ENCODE measurements around the gene SLC27A4.

Gene SLC27A4

DNA sequence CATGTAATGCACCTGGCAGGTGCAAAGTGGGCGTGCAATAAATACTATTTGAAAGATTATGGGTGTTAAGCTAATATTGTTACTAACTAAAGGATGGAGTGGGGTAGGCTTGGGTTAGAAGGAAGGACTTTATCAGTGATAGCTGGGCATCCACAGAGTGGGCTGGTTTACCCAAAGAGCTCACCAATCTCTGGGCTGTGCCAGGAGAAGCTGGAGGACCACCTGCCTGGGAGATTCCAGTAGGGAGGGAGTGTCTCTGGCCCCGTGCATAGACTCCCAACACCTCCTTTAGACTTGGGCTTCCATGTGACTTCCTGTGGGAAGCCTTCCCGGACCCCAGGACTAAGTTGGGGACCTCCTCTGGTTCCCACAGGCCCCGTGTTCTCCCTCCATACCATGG, 25.2 kb downstream of the SLC27A4 start:
- no peak for DNase-seq (ENCODE audit: low read depth)

DNA sequence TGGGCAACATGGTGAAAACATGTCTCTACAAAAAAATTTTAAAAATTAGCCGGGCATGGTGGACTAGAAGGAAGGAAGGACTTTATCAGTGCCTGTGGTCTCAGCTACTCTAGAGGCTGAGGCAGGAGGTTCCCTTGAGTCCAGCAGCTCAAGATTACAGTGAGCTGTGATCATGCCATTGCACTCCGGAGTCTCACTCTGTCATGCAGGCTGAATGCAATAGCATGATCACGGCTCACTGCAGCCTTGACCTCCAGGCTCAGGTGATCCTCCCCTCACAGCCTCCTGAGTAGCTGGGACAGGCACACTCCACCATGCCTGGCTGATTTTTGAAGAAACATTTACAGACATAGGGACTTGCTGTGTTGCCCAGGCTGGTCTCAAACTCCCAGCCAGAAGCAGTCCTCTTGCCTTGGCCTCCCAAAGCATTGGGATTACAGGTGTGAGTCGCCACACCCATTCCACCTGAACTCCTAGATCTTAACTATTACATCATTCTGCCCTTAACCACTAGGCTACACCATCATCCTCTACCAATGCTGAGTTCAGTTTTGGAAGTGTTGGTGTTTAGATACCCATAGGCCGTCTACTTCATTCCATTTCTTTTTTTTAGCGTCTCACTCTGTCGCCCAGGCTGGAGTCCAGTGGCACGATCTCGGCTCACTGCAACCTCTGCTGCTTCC, 28.8 kb downstream of the SLC27A4 start:
- DNase-seq (ENCODE audit: low read depth) = no peak

DNA sequence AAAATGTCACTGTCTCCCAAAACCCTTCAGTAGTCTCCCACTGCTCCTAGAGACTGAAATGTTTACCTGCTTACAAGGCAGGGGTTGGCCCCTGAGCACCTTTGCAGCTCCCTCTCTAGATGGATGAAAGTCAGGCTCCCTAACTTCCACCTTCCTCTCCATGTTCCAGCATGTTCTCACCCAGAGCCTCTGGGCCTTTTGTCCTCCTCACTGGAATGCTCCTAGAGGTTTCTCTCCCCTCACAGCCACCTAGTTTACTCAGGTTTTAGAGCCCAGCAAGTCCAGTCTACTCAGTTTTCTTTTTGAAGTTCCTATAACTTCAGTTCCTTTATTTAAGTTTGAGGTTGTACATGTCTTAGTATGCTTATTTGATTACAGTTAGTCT, 30.0 kb downstream of the SLC27A4 start:
- DNase-seq (ENCODE audit: low read depth) = no peak

DNA sequence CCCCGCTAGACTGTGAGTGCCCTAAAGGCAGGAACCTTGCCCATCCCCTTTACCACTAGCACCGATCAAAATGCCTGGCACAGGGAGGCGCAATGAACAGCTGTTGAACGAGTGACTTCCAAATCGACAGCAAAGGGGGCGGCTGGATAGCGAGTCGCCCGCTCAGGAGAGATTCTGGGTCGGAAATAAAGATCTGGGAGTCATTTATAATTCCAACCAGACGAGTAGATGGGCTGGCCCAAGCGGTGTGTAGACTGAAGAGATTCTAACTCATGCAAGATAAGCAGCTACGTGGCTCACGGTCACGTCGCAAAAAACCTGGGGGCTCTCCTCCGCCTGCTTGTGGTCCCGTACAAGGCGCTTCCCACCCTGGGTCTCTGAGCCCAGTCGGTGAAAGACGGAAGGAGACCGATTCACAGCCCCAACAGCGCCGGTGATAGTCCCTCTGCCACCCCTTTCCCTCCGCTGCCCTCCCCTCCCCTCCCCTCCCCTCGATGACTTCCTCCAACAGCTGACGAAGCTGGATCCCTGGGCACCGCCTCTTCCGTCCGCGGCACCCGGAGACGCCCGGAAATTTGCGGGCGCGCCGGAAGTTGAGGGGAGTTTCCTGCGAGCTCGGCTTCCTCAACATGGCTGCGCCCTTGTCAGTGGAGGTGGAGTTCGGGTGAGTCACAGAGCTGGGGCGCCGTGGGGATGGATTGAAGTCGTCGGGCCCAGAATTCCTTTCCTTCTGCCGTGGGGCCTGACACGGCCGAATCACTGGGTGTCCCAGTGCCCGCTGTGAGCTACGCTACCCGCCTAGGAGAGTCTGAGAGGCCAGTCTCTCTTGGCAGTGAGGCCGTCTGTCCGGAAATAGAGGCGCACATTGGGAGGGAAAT, 30.7 kb downstream of the SLC27A4 start, which contains the start of gene URM1:
URM1 (plus strand) TSS at position 623 of the 878 bp plus-strand sequence; CDS start at position 630, 7 bp downstream.
- peak; percentile 95 for DNase-seq (ENCODE audit: low read depth)

DNA sequence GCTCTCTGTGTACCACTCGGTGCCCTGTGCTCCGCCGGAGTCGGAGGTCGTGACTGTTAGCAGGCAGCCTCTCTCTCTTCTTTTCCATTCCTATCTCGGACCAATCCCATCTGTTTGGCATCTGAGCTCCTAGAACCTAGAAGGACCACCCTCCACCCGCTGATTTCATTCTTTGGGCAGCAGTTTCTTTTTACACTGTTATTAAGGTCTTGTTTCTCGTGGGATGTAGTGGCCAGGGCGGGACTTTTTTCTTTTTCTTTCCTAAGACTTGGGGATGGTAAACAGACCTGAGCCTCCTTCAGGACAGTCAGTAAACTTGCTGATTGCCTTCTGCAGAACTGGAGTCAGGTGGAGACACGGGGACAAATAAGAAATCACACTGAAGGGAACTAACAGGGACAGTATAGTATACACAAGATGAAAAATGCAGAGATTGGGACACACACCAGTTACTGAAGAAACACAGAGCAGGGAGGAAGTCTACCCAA, 31.3 kb downstream of the SLC27A4 start:
- no peak for DNase-seq (ENCODE audit: low read depth)

DNA sequence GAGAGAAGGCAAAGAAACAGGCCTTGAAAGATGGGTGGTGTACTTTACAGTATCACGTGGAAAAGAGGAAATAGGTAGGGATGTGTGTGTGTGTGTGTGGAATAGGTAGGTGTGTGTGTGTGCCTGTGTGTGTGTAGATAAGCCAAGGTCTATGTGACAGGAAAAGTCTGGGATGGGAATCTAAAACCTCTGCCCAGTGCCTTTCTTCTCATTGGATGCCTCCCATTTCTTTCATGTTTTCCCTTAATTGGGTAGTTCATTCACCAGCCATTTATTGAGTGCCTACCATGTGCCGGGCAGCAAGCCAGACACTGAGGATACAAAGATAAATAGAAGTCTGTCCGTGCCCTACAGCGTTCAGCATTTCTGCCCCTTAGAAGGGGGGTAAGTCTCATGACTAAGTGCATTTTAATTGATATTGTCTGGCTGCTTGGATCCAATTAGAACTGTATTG, 31.9 kb downstream of the SLC27A4 start:
- no peak for DNase-seq (ENCODE audit: low read depth)

DNA sequence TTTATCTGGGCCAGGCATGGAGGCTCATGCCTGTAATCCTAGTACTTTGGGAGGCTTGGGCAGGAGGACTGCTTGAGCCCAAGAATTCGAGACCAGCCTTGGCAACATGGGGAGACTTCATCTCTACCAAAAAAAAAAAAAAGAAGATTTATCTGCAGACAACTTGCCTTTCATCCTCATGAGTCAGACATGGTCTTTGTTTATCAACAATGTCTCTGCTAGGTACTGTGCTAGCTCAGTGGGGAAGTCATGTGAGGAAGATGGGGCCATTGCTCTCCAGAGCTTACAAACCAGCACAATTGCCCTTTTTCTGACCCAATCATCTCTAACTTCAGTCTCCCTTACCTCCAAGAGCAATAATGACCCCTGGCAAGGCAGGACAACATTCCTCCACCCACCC, 32.5 kb downstream of the SLC27A4 start:
- no peak for DNase-seq (ENCODE audit: low read depth)

DNA sequence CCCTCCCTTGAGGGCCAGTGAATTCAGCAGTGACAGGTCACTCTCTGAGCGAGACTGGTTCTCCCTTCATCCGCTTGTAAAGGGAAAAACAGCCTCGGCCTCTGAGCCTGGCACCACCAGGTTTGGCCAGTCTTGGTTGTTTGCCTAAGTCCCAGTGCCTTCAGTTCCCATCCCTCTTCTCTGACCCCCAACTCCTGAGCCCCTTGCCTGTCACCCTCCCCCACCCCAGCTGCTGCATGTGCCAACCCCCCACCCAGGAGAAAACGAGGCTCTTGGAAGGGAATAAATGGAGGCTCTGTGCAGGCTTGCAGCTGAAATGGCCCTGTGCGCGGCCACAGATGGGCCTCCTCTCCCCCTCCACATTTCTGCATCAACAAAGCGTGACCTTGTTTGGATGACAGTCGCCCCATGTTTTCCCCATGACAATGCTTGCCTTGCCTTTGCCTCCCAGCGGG, 33.9 kb downstream of the SLC27A4 start:
- no peak for DNase-seq (ENCODE audit: low read depth)

DNA sequence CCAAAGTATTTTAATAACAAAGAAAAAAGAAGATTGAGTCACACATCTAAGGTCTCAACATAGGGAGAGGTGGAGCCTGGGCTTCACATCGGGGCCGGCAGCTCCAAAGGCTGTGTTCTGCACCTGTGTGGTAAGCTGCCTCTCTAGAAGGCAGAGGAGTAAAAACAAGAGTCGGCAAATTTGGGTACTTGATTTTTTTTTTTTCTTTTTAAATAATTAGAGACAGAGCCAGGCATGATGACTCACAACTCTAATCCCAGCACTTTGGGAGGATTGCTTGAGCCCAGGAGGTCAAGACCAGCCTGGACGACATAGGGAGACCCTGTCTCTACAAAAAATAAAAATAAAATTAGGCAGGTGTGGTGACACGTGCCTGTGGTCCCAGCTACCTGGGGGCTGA, 35.5 kb downstream of the SLC27A4 start:
- no peak for DNase-seq (ENCODE audit: low read depth)

DNA sequence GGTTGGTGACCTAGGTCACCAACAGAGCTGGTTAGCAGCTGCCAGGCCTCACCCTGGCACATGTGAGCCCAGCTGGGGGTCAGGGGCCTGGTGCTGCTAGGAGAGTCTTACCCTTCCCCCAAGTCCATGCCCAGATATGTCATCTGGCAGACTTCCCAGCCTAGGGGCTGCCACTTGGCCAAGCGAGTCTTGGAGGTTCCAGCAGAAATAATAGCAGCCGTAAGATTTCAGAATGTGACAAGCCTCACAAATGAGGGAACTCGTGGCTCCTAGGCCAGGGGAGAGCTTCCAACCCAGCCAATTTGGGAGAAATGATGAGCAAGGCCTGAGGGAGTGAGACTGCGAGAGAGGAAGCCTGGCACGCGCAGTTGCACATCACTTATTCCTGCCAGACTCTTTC, 41.9 kb downstream of the SLC27A4 start:
- no peak for DNase-seq (ENCODE audit: low read depth)

DNA sequence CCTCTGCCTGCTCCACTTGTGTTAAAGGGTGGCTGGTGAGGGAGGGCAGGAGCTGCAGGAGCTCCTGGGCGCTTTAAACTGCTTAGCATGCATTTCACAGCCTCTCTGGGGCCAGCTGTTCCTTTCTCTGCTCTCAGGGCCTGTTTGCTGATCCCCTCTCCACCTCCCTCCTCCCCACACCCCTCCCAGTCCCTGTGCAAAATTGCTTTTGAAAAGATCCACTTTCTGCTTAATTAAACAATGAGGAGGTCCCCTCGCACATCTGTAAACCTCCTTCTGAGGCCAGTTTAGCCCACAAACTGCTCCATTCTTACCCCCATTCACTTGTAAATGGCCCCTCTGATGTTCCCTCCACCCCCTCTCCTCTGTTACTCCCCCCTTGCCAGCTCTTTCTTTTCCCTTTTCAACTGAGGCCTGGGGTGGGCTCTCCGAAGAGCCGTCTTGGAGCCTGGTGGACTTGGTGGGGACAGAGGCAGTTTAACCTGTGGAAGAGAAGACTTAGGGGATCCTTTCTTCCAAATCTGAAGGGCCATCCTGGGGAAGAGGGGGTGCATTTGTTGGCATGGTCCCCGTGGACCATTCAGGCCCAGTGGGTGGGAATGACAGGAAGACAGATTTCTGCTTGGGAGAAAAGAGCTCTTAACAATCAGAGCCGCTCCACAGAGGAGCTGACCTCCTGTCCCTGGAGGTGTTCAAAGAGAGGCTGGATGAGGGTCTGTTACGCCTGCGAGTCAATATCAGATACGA, 42.9 kb downstream of the SLC27A4 start:
- DNase-seq (ENCODE audit: low read depth) = no peak

DNA sequence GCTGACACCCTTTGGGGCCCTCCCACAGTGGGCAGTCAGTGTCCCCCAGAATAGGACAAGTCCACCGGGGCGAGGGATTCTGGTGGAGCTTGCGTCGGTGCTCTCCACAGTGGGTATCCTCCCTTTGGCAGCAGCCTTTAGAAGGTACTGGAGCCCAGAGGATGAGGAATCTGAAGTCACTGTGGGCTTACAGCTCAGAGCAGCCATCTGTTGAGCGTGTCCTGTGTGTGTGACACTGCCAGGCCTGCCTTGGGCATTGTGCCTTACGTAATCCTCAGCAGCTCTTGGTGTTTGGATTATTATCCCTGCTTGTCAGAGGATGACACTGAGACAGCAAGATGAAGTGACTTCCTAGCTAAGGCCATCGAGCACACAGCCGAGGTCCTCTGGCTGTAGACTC, 43.5 kb downstream of the SLC27A4 start:
- no peak for DNase-seq (ENCODE audit: low read depth)

DNA sequence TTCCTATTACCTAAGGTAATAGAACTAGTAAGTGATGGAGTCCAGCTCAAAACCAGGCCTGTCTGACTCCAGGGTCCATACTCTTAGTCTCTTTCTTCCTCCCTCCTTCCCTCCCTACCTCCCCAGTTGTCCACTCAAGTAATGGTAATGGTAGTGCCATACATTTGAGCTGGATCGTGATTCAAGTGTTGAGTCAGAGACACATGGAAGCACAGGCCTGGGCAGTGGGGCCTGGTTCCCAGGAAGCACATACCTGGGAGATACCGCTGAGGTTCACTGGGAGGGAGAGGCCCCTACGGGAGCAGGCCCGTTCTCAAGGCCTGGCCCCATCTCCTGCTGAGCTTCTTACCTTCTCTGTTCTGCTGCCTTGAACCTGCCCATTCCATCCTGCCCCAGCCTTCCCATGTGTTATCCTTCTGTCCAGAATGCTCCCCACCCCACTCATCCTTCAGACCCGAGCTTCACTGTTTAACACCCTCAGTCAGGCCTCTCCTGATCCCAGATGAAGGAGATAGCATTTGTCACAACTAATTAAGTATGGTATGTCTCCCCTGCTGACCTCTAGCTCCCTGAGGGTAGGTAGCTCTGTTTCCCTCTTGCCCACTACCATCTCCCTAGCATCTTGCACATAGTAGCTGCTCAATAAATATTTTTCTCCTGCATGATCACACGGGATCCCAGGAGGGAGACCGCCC, 44.6 kb downstream of the SLC27A4 start:
- DNase-seq (ENCODE audit: low read depth) = no peak

DNA sequence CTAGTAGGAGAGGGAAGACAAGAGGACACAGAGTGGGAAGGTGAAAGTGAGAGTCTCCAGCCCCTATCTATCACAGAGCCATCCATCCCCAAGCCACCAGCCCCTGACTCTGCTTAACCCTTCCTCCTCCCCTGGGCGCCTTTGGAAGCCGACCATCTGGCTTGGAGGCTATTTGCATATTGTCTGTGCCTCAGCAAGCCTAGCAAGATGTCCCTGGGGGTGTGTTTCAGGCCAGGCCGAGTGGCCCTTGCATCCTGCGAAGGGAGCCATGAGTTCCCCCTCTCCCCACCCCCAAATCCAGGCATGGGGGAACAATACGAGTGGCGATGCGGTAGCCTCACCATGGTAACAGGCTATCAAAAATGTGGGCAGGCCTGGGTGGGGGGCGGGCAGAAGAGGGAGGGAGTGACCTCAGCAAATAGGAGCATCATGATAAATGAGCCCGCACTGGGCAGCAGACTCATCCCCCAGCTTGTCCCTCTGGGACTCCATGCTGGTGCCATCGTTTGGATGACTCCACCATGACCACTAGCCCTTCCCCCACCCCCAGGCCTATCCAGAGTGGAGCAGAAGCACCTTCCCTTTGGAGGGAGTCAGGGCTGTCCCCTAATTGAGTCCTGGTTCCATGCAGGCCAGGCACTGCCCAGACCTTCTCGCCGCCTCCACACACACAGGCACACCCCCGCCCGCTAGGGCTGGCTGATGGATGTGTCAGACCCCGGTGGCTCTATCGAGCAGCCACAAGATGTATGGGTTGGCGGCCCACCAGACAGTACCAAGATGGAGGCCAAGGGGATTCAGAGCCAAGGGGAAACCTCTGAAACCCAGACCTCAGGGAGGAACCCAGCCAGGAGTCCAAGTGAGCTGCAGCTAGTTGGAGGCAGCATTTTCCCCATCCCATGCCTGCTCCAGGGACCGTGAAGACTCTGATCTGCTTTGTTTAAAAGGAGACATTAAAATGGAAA, 45.5 kb downstream of the SLC27A4 start:
- no peak for DNase-seq (ENCODE audit: low read depth)

DNA sequence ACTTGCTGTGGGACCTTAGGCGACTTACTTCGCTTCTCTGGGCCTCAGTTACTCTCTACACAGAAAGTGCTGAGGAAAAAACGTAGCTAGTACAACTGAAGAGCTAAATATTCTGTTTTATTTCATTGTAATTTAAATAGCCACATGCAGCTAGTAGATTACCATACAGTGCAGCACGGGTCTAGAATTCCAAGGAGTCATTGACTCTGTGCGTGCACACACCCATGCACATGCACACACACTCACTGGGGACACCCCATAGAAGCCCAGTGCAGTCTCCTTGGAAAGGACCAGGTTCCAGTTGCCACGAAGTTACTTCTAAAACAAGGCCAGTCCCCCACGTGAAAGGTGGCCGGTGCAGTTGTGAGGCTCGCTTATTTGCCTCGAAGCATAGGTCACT, 47.8 kb downstream of the SLC27A4 start:
- DNase-seq (ENCODE audit: low read depth) = no peak

DNA sequence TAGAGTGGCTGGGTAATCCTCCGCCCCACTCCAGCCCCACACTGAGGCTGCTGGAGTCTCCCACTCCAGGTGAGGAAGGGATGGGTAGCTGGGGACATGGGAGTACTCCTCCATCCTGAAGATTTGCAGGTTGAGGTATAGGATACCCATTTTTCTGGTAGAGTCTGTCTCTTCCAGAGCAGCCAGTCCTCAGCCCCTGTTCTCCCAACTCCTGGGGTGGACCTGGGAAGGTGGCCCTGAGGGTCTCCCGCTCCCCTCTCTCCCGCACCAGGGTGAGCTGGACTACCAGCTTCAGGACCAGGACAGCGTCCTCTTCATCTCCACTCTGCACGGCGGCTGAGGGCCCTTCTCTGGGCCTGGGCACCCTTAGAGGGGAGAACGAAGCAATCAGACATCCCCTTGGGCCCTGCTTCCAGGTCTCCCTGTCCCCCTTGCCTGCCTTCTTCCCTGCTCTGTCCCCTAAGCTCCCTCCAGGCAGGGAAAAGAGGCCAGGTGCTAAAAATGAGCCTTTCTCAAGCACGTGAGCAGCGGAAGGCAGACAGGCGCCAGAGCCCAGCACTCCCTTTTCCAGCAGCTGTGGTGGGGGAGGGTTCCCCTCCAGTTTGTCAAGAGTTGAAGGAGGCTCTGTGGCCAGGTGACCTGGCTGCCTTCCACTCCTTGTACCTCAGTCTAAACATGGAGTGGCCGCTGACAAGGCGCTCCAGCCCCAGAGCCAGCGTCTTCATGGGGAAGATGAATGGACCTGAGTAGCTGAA, 49.2 kb downstream of the SLC27A4 start:
- no peak for DNase-seq (ENCODE audit: low read depth)

DNA sequence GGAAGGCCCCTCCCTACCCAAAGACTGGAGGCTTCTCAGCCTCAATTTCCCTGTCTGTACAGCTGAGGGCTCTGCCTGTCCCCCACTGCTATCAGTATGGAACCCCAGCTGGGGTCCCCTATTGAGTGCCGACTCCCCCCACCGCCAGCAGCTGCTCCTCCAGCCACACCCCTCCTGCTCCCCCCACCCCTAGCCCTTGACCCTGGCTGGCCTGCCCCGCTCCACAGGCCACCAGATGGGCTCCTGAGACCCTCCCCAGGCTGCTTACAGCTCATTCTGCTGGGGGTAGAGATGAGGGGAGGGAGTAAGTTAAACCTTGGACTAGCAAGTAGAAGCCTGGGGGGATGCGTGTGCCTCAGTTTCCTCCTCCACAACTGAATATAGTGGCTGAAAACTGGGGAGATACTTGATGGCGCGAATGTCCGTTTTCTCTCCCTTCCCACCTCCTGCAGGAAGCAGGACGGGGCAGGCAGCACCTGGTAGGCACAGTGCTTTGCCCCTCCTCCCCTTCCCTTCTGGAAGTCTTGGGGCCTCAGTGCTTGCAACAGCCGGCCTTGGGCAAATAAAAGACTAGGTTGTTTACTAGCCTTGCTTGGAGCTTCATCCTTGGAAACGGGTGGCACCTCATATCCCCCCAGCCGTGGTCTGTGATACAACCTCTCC, 50.0 kb downstream of the SLC27A4 start:
- no peak for DNase-seq (ENCODE audit: low read depth)

DNA sequence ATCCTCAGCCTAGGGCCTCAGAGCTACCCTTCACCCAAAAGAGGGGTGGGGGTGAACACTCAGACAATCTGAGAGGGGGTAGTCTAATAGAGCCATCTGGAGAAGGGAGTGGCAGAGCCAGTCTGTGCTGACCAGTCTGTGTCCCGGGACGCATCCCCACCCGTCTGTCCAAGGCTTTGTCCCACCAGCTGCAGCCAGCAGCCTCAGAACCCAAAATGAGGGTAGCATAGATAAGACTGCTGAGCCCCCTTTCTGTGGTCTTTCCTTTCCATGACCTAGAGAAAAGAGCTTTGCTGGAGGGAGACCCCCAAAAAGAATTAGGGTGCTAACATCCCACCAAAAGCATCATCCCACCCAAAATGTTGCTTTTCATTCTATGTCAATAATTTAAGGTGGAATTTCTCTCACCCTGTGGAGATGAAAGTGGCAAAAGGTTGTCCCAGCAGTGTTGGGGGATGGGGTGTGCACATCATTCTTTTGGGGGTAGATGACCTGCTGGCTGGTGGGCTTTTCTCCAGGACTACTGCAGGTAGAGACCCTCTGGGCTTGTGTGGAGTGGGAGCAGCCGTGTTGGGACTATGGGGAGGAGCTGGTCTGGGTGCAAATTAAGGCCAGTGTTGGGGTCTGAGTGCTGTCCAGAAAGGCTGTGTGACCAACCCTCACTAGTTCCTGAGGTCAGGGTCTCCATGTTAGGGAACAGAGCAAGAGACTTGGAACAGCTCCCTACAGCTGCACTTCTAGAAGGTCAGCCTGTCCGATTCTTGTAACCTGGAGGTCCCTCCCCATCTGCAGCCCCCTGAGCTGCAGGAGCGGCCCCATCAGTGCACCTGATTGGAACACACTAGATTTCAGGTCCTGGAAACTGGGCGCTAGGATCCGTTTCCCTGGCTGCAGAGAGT, 50.7 kb downstream of the SLC27A4 start:
- no peak for DNase-seq (ENCODE audit: low read depth)
